NCI-H2029 (cell line): Measurements from ENCODE around the gene ENGASE.
"Not testable (repeated sequence)": the region's sequence is repeated elsewhere in the genome, so short reads cannot be mapped to it uniquely, and the experiment has no call there.

ENCODE experiments used
- DNase-seq: peaks from one replicate; lab custom pipeline; 2025; lab: John Stamatoyannopoulos, UW

ENGASE gene

GRCh38 chr17:79074649-79075445 lies at the start of gene ENGASE:
ENGASE (plus strand) TSS chr17:79074824; CDS start chr17:79074945, 121 bp downstream.
- DNase-seq, result peak; percentile 81

GRCh38 chr17:79024901-79025737 lies 49.5 kb upstream of the ENGASE start:
- no peak for DNase-seq

- peak; percentile 61 for DNase-seq
These were observed 48.0 kb upstream of the ENGASE start for GRCh38 chr17:79026376-79027273.

GRCh38 chr17:79027274-79027924 lies 47.2 kb upstream of the ENGASE start:
- no peak for DNase-seq

- DNase-seq, result no peak
These were observed 46.6 kb upstream of the ENGASE start for GRCh38 chr17:79027925-79028491.

- DNase-seq, result no peak
These were observed 45.9 kb upstream of the ENGASE start for GRCh38 chr17:79028496-79029326.

- DNase-seq, result no peak
These were observed 45.2 kb upstream of the ENGASE start for GRCh38 chr17:79029327-79030009.

- not testable (repeated sequence) for DNase-seq
These were observed 44.0 kb upstream of the ENGASE start for GRCh38 chr17:79030636-79031035.

GRCh38 chr17:79031996-79032875 lies 42.4 kb upstream of the ENGASE start:
- DNase-seq, result no peak

GRCh38 chr17:79033046-79033616 lies 41.5 kb upstream of the ENGASE start:
- no peak for DNase-seq

GRCh38 chr17:79033741-79034501 lies 40.7 kb upstream of the ENGASE start:
- DNase-seq, result peak; percentile 15

GRCh38 chr17:79034931-79035485 lies 39.6 kb upstream of the ENGASE start:
- no peak for DNase-seq

- no peak for DNase-seq
These were observed 38.9 kb upstream of the ENGASE start for GRCh38 chr17:79035686-79036085.

GRCh38 chr17:79036181-79036580 lies 38.4 kb upstream of the ENGASE start:
- DNase-seq, result no peak

GRCh38 chr17:79036596-79036995 lies 38.0 kb upstream of the ENGASE start:
- no peak for DNase-seq

- DNase-seq, result no peak
These were observed 36.0 kb upstream of the ENGASE start for GRCh38 chr17:79038545-79039135.

- DNase-seq, result no peak
These were observed 35.5 kb upstream of the ENGASE start for GRCh38 chr17:79039171-79039570.
